H9 (cell line): ENCODE data around the gene GM2A. TPM values are rescaled to one million over a fixed set of nuclear protein-coding genes. Genes with fewer than 3 reads are reported as not detected.

ENCODE experiments used
- DNase-seq: peaks from one replicate; pipeline ENCODE4 v3.0.0-alpha.2; 2017
- H2AFZ ChIP-seq: one replicate; pipeline ENCODE4 v1.6.1; 2013; ENCODE audit warnings: mild to moderate bottlenecking, low read length, control low read depth, moderate library complexity
- H2AK5ac ChIP-seq: 2 replicates; pipeline ENCODE4 v1.6.1; 2013; ENCODE audit warnings: low read length, control low read depth, mixed read lengths; ENCODE audit not compliant: insufficient read length
- H2BK120ac ChIP-seq: one replicate; pipeline ENCODE4 v1.6.1; 2013; ENCODE audit warnings: low read depth, mild to moderate bottlenecking, low read length, control low read depth, inconsistent platforms; ENCODE audit not compliant: poor library complexity, severe bottlenecking
- H2BK12ac ChIP-seq: 2 replicates; pipeline ENCODE4 v1.6.1; 2013; ENCODE audit warnings: low read length, control low read depth, mixed read lengths, low read depth; ENCODE audit not compliant: insufficient read length
- H2BK15ac ChIP-seq: 2 replicates; pipeline ENCODE4 v1.6.1; 2013; ENCODE audit warnings: low read depth, low read length, control low read depth
- H2BK20ac ChIP-seq: one replicate; pipeline ENCODE4 v1.6.1; 2013; ENCODE audit warnings: low read depth, mild to moderate bottlenecking, low read length, control low read depth, inconsistent platforms; ENCODE audit not compliant: poor library complexity, severe bottlenecking
- H2BK5ac ChIP-seq: 2 replicates; pipeline ENCODE4 v1.6.1; 2013; ENCODE audit warnings: low read length, control low read depth, mixed read lengths; ENCODE audit not compliant: insufficient read length
- H3K14ac ChIP-seq: 2 replicates; pipeline ENCODE4 v1.6.1; 2013; ENCODE audit warnings: low read length, control low read depth; ENCODE audit not compliant: insufficient read depth
- H3K18ac ChIP-seq: 2 replicates; pipeline ENCODE4 v1.6.1; 2013; ENCODE audit warnings: low read depth, mild to moderate bottlenecking, mixed read lengths, low read length, control low read depth; ENCODE audit not compliant: insufficient read length
- H3K23ac ChIP-seq: 2 replicates; pipeline ENCODE4 v1.6.1; 2013; ENCODE audit warnings: low read length, control low read depth, mixed read lengths, low read depth; ENCODE audit not compliant: insufficient read length
- H3K23me2 ChIP-seq: 2 replicates; pipeline ENCODE4 v1.6.1; 2013; ENCODE audit warnings: low read depth, mild to moderate bottlenecking, mixed read lengths, low read length, control low read depth; ENCODE audit not compliant: insufficient read length, poor library complexity, severe bottlenecking
- H3K27ac ChIP-seq: 2 replicates; pipeline ENCODE4 v1.5.1; 2013; ENCODE audit warnings: low read length, control low read depth, mixed read lengths, low read depth; ENCODE audit not compliant: insufficient read length
- H3K27me3 ChIP-seq: 2 replicates; pipeline ENCODE4 v1.6.1; 2013; ENCODE audit warnings: low read length, control low read depth, inconsistent platforms; ENCODE audit not compliant: insufficient read depth
- H3K4ac ChIP-seq: 2 replicates; pipeline ENCODE4 v1.6.1; 2013; ENCODE audit warnings: low read depth, mild to moderate bottlenecking, control low read depth, inconsistent platforms, low read length, moderate library complexity
- H3K4me1 ChIP-seq: 2 replicates; pipeline ENCODE4 v1.6.1; 2013; ENCODE audit warnings: low read length, control low read depth, inconsistent platforms; ENCODE audit not compliant: insufficient read depth
- H3K4me2 ChIP-seq: 2 replicates; pipeline ENCODE4 v1.6.1; 2013; ENCODE audit warnings: low read length, control low read depth, mixed read lengths; ENCODE audit not compliant: insufficient read length, insufficient read depth
- H3K56ac ChIP-seq: 2 replicates; pipeline ENCODE4 v1.6.1; 2013; ENCODE audit warnings: low read depth, mild to moderate bottlenecking, mixed read lengths, low read length, control low read depth; ENCODE audit not compliant: insufficient read length
- H3K79me1 ChIP-seq: 2 replicates; pipeline ENCODE4 v1.6.1; 2013; ENCODE audit warnings: low read depth, mild to moderate bottlenecking, moderate library complexity, low read length, control low read depth, inconsistent platforms; ENCODE audit not compliant: insufficient read depth, poor library complexity, severe bottlenecking
- H3K79me2 ChIP-seq: 2 replicates; pipeline ENCODE4 v1.6.1; 2013; ENCODE audit warnings: low read length, control low read depth, inconsistent platforms; ENCODE audit not compliant: insufficient read depth
- H3K9ac ChIP-seq: 2 replicates; pipeline ENCODE4 v1.6.1; 2013; ENCODE audit warnings: low read length, control low read depth, mixed read lengths; ENCODE audit not compliant: insufficient read length; ENCODE audit errors: extremely low read depth
- H3K9me3 ChIP-seq: one replicate; pipeline ENCODE4 v1.6.1; 2013; ENCODE audit warnings: low read depth, low read length, inconsistent platforms; ENCODE audit not compliant: control insufficient read depth
- H3T11ph ChIP-seq: one replicate; pipeline ENCODE4 v1.6.1; 2013; ENCODE audit warnings: mild to moderate bottlenecking, low read length, control low read depth, inconsistent platforms
- H4K20me1 ChIP-seq: one replicate; pipeline ENCODE4 v1.6.1; 2013; ENCODE audit not compliant: control insufficient read depth, insufficient read length, insufficient read depth
- H4K5ac ChIP-seq: 2 replicates; pipeline ENCODE4 v1.6.1; 2013; ENCODE audit warnings: low read depth, mild to moderate bottlenecking, mixed read lengths, low read length, control low read depth; ENCODE audit not compliant: insufficient read length
- H4K8ac ChIP-seq: replicated peaks from 2 replicates; pipeline ENCODE4 v1.6.1; 2013; ENCODE audit warnings: low read length, control low read depth, mixed read lengths, low read depth; ENCODE audit not compliant: insufficient read length
- H4K91ac ChIP-seq: 2 replicates; pipeline ENCODE4 v1.6.1; 2013; ENCODE audit warnings: low read depth, mild to moderate bottlenecking, moderate library complexity, mixed read lengths, low read length, control low read depth; ENCODE audit not compliant: insufficient read length
- H3K27ac Mint-ChIP-seq, 3 experiments: 2 replicates in 2 of 3; 3 replicates in 1 of 3; pipeline ENCODE4 v1.8.0; 2020 to 2021; ENCODE audit warnings: mixed read lengths in 3 of 3, mild to moderate bottlenecking in 1 of 3, moderate library complexity in 1 of 3
- H3K27me3 Mint-ChIP-seq: 2 replicates; pipeline ENCODE4 v1.8.0; 2021; ENCODE audit warnings: low read depth, mild to moderate bottlenecking, moderate library complexity, mixed read lengths
- H3K36me3 Mint-ChIP-seq, 3 experiments: 2 replicates in 2 of 3; 3 replicates in 1 of 3; pipeline ENCODE4 v1.8.0; 2020 to 2021; ENCODE audit warnings: low read depth in 3 of 3, mixed read lengths in 3 of 3; ENCODE audit not compliant: insufficient read depth in 1 of 3
- H3K4me1 Mint-ChIP-seq, 2 experiments: 2 replicates each; pipeline ENCODE4 v1.8.0; 2020; ENCODE audit warnings: mixed read lengths in 2 of 2
- H3K4me3 Mint-ChIP-seq, 2 experiments: 2 replicates in 1 of 2; 3 replicates in 1 of 2; pipeline ENCODE4 v1.8.0; 2020 to 2021; ENCODE audit warnings: mild to moderate bottlenecking in 2 of 2, mixed read lengths in 2 of 2, moderate library complexity in 1 of 2
- H3K9me3 Mint-ChIP-seq, 2 experiments: 2 replicates in 1 of 2; 3 replicates in 1 of 2; pipeline ENCODE4 v1.8.0; 2020; ENCODE audit warnings: mild to moderate bottlenecking in 2 of 2, mixed read lengths in 2 of 2, moderate library complexity in 1 of 2
- CTCF ChIP-seq: fragments of 200-600 bp; sonication (generic); conservative IDR thresholded peaks from 3 replicates; pipeline ENCODE4 v1.8.0; 2021; ENCODE audit warnings: antibody characterized with exemption, mild to moderate bottlenecking
- total RNA-seq: library from RNA; stranded (reverse); gene quantifications from 2 replicates; pipeline ENCODE4 v1.2.1, GENCODE V29; 2021

Gene GM2A
- total RNA-seq, 1 experiment from 2014 or later = 27.8 TPM

- Mint-ChIP-seq H3K27me3 (peaks cover 2% of the 10 kb centered on the region; the same call in 1 of the 2 replicates), H3K9me3 (no peaks in the 10 kb centered on the region), H3K4me1 (0 out of 4 replicates have a peak, but pooled peaks cover 0 to 3% of the 10 kb centered on the region in 2 experiments), H3K36me3 (no peaks in the 10 kb centered on the region), H3K27ac (no peak overlapping the region), H3K4me3 (no peak overlapping the region)
- no peak overlapping the region for H3K18ac ChIP-seq
- no peak overlapping the region for H3T11ph ChIP-seq
- H3K27me3 ChIP-seq = no peaks in the 10 kb centered on the region
- H3K56ac ChIP-seq = no peak overlapping the region
- TF ChIP-seq CTCF = no peak
- no peak overlapping the region for H2BK15ac ChIP-seq
- no peak overlapping the region for H3K9ac ChIP-seq
- no peaks in the 10 kb centered on the region for H3K9me3 ChIP-seq
- H3K79me1 ChIP-seq = no peaks in the 10 kb centered on the region
- no peak overlapping the region for H2BK12ac ChIP-seq
- H3K4me1 ChIP-seq = no peaks in the 10 kb centered on the region
- no peaks in the 10 kb centered on the region for H3K23me2 ChIP-seq
- no peak overlapping the region for H4K5ac ChIP-seq
- H3K79me2 ChIP-seq = no peaks in the 10 kb centered on the region
- H2BK5ac ChIP-seq = no peak overlapping the region
- H2BK20ac ChIP-seq = no peak overlapping the region
- no peak overlapping the region for H4K91ac ChIP-seq
- H3K4ac ChIP-seq = no peak overlapping the region
- H3K14ac ChIP-seq = no peak overlapping the region
- no peaks in the 10 kb centered on the region for H4K20me1 ChIP-seq
- DNase-seq = no peak
- no peak overlapping the region for H3K23ac ChIP-seq
- H2AK5ac ChIP-seq = no peak overlapping the region
- no peak overlapping the region for H2AFZ ChIP-seq
- H2BK120ac ChIP-seq = no peak overlapping the region
- H3K27ac ChIP-seq = no peak overlapping the region
- no peak overlapping the region for H3K4me2 ChIP-seq
- H4K8ac ChIP-seq = no peak overlapping the region
Observed at GRCh38 chr5:151231359-151231758, 21.6 kb upstream of the GM2A start.
